Measurements from ENCODE around the gene CD22. TPM values are rescaled to one million over a fixed set of nuclear protein-coding genes. Genes with fewer than 3 reads are reported as not detected.
"Not testable (repeated sequence)": the region's sequence is repeated elsewhere in the genome, so short reads cannot be mapped to it uniquely, and the experiment has no call there.

CD22 gene
- total RNA-seq, 1 donor from 2014 or later, result not detected

DNA sequence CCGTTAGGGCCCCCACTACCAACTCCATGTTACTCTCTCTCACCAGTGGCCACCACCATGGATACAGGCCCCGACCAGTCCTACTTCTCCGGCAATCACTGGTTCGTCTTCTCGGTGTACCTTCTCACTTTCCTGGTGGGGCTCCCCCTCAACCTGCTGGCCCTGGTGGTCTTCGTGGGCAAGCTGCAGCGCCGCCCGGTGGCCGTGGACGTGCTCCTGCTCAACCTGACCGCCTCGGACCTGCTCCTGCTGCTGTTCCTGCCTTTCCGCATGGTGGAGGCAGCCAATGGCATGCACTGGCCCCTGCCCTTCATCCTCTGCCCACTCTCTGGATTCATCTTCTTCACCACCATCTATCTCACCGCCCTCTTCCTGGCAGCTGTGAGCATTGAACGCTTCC lies 29.8 kb downstream of the CD22 start:
- not testable (repeated sequence) for DNase-seq (ENCODE audit: low read depth)

DNA sequence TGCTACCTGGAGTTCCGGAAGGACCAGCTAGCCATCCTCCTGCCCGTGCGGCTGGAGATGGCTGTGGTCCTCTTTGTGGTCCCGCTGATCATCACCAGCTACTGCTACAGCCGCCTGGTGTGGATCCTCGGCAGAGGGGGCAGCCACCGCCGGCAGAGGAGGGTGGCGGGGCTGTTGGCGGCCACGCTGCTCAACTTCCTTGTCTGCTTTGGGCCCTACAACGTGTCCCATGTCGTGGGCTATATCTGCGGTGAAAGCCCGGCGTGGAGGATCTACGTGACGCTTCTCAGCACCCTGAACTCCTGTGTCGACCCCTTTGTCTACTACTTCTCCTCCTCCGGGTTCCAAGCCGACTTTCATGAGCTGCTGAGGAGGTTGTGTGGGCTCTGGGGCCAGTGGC lies 30.4 kb downstream of the CD22 start:
- DNase-seq (ENCODE audit: low read depth), result not testable (repeated sequence)

DNA sequence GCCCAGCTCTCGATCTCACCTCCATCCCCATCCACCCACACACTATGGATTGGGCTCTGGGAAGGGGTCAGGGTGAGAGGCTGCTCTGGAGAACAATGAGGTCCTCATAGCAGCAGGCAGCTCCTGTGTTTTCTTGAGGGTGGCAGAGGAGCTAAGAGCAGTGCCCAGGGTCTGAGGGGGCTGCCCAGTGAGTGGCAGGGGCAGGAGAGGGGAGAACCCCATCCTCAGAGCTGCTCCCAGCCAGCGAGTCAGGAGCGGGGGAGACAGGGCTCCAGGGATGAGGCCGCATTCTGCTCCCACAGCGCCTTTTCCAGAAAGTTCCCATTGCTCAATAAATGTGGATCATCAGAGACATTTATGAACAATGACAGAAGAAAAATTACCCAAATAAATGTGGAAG lies 31.1 kb downstream of the CD22 start:
- not testable (repeated sequence) for DNase-seq (ENCODE audit: low read depth)

DNA sequence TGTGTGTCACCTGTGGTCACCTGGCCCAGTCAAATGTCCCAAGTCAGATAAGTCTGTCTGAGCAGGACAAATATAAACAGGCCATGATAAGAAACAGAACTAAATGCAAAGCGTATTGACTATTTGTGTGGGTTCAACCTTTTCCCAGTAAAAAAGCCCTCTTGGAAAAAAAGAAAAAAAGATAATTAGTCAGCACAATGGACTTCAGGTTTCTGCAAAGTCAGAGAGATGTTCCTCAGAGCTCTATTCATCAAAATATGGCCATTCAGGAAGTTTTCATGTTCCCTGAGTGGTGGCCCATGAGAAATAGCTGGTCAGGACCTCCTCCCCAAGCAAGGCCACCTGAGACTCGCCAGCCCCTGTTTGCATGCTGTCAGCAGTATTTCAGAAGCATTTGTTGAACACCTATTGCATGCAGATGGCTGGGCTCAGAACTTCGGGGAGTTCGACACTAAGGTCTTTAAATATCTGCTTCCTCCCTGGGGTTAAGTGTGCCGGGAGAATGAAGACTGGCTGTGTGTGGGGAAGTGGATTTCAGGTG lies 32.0 kb downstream of the CD22 start:
- no peak for DNase-seq (ENCODE audit: low read depth)

DNA sequence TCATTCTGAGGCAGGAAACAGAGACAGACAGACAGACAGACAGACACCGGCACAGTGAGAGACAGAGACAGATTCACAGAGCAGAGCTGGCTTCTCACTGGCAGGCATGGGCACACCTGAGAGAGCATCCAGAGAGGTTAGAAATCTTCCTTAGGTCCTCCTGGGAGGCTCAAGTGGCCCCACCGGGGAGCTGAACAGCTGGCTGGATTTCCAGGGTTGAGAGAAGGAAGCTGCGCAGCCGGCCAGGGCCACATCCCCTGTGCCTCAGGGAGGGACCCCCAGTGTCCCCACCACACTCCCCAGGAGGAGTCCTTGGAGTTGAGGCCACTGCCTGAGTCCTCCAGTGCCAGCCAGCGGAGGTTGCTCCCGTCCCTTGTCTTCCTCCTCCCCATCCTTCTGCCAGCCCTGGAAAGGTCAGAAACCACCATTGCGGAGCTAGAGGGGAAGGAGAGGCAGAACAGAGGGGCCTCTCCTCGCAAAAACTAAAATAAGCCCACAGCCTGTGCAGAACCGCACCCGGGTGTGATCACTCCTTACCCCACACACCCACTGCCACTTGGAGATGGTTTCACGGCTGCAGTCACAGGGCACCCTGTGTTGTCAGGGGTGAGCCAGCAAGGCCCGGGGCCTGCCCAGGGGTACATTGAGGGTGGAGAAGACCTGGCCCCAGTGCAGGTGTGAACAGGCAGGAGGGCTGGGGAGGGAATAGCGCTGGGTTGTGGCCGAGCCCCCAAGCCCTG lies 33.4 kb downstream of the CD22 start:
- no peak for DNase-seq (ENCODE audit: low read depth)

DNA sequence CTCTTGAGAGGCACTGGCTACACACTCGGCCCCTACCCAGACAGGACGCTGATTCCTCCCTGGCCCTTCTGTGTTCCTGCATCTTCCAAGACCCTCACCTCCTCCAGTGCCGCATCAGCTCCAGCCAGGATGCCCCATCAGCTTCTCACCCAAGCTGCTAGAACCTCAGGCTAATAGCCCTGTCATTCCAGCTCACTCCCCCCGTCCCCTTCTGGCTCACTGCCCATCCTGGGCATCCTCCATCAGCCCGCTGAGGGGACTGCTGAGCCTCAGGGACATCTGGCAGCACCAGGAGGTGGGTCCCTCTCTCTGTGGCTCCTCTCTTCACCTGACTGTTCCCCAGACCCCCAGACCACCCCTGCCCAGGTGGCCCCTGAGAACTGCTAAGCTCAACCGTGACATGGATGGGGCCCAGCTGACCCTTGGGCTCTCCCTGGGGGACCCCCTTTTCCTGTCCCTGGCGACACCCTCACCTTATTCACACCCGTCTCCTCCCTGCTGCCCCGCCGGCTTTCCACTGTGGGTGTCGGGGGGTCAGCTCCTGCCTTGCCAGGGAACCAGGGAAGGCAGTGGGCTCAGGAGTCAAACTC lies 34.1 kb downstream of the CD22 start:
- DNase-seq (ENCODE audit: low read depth), result no peak

DNA sequence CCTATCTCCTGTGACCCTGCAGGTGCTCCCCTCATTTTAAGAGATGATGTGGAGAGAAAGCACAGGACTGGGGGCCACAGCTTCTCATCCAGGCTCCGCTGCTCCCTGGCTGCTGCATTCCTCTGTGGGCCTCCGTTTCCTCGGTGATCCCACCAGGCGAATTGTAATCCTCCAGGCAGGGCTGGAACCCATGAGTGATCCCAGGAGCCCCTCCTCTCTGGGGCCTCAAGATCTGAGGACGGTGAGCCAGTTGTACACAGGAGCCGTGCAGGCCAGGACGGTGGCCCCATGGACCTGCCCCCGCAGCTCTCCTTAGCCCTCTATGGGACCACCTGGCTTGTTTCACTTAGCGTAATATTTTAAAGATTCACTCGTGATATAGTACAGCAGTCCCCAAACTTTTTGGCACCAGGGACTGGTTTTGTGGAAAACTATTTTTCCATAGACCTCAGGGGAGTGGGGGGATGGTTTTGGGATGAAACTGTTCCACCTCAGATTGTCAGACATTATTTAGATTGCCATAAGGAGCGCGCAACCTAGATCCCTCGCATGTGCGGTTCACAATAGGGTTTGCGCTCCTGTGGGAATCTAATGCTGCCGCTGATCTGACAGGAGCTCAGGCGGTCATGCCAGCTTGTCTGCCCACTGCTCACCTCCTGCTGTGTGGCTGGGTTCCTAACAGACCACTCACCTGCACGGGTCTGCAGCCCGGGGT lies 34.9 kb downstream of the CD22 start:
- DNase-seq (ENCODE audit: low read depth), result no peak

DNA sequence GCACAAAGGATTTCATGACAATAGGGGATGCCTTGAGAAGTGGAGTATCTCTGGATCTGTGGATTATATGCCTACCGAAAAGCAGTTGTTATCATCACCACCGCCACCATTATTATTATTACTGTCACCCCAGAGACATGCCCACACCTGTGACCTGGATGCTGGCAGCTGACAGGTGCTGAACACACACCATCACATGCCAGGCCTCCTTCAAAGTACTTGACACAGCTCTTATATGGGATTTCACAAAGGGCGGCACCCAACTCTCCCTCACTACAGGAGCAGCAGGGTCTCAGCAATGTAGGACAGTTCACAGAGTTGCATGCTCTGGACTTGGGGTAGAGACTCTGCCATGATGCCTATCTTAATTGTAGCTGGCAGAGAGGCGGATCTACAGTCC lies 36.3 kb downstream of the CD22 start:
- DNase-seq (ENCODE audit: low read depth), result no peak

DNA sequence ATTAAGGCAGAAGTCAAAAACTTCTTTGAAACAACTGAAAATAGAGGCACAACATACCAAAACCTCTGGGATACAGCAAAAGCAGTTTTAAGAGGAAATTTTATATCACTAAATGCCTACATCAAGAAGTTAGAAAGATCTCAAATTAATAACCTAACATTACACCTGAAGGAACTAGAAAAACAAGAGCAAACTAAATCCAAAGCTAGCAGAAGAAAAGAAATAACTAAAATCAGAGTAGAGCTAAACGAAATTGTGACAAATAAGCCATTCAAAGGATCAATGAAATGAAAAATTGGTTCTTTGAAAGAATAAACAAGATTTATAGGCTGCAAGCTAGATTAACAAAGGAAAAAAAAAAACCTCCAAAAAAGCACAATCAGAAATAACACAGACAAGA lies 39.4 kb downstream of the CD22 start:
- no peak for DNase-seq (ENCODE audit: low read depth)

DNA sequence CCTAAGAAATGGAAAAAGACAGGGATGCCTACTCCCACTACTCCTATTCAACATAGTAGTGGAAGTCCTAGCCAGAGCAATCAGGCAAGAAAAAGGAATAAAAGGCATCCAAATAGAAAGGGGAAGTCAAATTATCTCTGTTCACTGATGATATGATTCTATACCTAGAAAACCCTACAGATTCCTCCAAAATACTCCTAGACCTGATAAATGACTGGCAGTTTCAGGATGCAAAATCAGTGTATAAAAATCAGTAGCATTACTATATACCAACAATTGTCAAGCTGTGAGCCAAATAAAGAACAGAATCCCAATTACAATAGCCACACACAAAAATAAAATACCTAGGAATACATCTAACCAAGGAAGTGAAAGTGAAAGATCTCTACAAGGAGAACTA lies 40.5 kb downstream of the CD22 start:
- no peak for DNase-seq (ENCODE audit: low read depth)

DNA sequence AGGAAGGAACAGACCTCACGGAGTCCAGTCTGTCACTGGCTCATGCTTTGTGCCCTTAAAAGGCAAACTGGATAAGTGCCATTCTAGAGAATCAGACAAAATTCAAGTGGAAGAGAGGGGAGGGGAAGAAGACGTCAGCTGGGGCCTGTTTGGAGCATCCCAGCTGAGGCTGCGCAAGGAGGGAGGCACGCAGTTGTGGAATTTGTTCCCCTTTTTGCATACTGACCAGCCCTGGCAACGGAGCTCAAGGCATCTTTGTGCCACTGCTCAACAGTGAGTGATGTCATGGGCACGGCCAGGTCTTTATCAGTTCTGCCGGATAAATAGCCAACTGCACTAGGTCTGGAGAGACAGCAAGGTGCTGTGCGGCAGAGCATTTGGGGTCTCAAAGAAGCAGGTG lies 41.7 kb downstream of the CD22 start, which contains the start of gene GPR42:
Gene GPR42 (plus strand): TSS at position 347 of the 400 bp plus-strand sequence. CDS start 292 bp downstream, outside the sequence.
- DNase-seq (ENCODE audit: low read depth), result no peak

DNA sequence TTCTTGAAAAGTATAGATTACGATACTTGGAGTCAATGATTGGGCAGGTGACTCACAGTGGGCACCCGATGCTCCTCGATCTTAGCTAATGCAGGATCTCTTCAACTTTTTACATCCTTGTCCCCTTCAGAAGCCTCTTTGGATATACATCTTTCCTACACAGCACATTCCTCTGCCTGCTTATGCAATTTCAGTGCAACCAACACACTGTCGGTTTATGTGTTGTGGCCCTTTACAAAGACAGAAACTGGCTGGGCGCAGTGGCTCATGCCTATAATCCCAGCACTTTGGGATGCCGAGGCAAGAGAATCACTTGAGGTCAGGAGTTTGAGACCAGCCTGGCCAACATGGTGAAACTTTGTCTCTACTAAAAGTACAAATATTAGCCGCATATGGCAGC lies 44.5 kb downstream of the CD22 start:
- DNase-seq (ENCODE audit: low read depth), result no peak

DNA sequence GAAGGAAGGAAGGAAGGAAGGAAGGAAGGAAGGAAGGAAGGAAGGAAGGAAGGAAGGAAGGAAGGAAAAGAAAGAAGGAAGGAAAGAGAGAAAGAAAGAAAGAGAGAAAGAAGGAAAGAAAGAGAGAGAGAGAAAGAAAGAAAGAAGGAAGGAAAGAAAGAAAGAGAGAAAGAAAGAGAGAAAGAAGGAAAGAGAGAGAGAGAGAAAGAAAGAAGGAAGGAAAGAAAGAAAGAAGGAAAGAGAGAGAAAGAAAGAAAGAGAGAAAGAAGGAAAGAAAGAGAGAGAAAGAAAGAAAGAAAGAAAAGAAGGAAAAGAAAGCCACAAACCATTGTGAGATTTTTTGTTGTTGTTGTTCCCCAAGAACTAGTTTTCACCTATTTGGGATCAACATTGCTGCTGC lies 45.0 kb downstream of the CD22 start:
- DNase-seq (ENCODE audit: low read depth), result not testable (repeated sequence)

DNA sequence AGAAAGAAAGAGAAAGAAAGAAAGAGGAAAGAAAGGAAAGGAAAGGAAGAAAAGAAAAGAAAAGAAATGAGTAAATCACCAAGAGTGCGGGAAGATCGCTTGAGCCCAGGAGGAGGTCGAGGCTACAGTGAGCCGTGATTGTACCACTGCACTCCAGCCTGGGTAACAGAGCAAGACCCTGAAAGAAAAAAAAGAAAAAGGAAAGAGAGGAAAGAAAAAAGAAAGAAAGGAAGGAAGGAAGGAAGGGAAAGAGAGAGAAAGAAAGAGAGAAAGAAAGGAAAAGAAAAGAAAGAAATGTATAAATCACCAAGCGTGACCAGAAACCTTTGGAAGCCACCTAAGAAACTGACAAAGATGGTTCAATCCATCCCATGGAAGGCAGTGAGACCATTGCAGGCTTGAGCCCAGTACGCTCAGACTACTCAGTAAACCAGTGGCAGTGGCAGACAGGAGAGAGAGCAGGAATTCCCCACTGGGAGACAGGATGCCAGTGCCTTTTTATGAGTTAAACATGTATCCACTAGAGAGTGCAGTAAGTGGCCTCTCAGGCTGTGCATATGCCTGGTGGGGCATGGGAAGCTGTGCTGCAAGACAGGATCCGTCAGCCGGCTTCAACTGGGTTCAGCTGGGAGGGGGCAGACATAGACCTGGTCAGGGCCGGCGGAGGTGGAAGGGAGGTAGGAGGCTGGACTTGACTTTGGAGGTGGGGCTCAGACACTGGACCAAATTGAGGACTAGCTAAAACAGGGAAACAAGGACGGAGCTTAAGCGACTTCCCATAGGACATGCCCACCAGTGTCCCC lies 46.7 kb downstream of the CD22 start:
- no peak for DNase-seq (ENCODE audit: low read depth)

DNA sequence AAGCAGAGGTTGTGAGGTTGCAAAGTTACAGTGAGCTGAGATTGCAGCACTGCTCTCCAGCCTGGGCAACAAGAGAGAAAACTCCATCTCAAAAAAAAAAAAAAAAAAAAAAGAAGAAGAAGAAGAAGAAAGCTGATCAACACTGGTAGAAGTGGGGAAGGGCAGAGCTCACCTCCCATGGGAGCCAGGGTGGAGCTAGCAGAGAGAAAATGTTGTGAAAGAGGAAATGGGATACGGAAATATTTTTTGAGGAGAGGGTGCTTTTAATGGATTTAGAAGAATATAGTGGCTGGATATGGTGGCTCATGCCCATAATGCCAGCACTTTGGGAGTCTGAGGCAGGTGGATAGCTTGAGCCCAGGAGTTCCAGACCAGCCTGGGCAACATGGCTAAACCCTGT lies 48.7 kb downstream of the CD22 start:
- DNase-seq (ENCODE audit: low read depth), result no peak

DNA sequence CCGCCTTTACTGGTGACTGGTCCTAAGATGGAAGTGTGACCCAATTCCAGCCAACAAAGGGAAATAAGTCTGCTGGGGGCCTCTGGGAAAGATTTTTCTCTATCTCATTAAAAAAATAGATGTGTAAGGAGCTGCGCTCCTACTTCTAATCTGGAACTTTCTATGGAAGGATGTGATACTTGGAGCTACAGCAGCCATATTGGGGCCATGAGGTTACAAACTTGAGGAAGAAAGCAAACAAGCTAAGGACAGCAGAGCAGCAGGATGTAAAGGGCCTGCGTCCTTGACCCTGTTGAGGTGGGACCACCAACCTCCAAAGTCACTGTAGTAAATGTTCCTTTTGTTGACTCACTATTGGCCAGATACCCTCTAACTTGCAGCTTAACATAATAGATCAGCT lies 49.4 kb downstream of the CD22 start:
- no peak for DNase-seq (ENCODE audit: low read depth)

DNA sequence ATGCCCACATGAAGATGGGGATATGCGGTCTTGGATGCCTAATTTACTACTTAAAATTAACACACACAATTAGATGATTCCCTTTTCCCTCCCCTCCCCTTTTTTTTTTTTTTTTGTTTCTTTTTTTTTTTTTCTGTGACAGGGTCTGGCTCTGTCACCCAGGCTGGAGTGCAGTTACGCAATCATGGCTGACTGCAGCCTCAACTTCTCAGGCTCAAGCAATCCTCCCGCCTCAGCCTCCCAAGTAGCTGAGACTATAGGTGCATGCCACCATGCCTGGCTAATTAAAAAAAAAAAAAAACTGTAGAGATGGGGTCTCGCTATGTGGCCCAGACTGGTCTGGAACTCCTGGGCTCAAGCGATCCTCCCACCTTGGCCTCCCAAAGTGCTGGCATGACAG lies 50.6 kb downstream of the CD22 start:
- DNase-seq (ENCODE audit: low read depth), result not testable (repeated sequence)

DNA sequence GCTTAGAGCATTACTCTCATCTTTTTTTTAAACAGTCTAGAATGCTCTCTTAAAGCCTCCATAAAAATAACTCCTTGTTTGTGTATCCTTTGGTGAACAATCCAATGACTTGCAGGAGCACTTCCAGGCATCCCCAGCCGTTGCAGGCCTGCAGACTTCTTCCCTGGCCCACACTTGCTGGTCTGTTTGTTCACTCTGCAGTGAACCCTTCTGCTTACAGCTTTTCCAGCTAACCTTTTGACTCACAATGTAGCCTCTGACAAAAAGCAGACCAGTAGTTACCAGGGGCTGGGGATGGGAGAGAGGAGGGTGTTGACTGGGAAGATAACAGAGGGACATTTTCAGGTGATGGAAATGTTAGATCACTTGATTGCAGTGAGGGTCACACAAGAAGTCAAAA lies 51.0 kb downstream of the CD22 start:
- DNase-seq (ENCODE audit: low read depth), result no peak

DNA sequence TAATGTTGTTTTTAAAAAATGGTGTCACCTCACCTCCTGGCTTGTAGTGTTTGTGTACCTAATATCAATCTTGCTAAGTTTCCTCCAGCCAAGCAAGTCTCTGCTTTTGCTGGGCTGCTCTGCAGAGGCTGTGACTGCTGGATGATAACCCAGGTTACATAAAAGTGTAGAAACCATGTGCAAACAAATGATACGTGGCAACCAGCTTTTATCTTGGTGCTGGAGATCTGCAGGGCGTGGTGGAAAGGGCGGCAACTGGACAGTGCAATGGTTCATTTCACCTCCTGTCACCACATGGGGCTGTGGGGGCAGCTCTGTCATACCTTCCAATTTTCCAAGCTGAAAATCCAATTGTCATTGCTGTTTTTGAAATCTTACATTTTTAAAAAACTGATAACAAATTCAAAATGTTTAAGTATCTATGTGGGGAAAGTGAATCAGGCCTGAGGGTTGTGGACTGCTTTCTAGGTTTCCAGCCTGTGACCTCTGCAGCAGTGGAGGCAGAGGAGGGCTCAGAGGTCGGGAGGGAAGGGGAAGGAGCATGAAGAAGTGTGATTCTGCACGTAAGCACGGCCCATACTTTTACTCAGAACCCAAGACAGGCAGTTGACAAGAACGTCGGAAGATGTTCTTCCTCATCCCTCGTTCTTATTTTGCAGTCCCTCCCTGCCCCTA lies 51.6 kb downstream of the CD22 start:
- DNase-seq (ENCODE audit: low read depth), result no peak

DNA sequence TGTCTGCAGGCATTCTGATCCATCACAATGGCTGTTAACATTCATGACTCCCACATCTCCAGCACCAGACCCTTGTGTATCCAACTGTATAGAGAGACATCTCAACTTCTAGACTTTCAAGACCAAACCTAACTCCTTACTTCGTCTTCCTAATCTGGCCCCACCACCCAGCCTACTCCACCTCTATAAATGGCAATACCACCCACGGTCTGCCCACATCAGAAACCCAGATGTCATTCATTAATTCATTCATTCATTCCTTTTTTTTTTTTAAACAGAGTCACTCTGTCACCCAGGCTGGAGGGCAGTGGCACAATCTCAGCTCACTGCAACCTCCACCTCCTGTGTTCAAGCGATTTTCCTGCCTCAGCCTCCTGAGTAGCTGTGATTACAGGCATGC lies 52.3 kb downstream of the CD22 start:
- no peak for DNase-seq (ENCODE audit: low read depth)

DNA sequence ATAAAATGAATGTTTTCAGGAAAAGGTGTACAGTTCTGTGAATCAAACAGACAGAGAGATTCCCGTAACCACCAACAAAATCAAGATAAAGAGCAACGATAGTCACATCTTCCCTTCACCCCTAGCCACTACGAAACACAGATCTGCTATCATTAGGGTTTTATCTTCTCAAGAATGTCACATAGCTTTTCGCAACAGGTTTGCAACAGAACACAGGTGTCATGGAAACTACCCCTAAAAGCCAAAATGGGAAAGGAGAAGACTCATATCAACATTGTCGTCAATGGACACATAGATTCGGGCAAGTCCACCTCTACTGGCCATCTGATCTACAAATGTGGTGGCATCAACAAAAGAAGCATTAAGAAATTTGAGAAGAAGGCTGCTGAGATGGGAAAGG lies 52.9 kb downstream of the CD22 start:
- no peak for DNase-seq (ENCODE audit: low read depth)
